ENCODE measurements around the gene NCAPH2.
"Not testable (repeated sequence)": the region's sequence is repeated elsewhere in the genome, so short reads cannot be mapped to it uniquely, and the experiment has no call there.

The NCAPH2 gene

DNA sequence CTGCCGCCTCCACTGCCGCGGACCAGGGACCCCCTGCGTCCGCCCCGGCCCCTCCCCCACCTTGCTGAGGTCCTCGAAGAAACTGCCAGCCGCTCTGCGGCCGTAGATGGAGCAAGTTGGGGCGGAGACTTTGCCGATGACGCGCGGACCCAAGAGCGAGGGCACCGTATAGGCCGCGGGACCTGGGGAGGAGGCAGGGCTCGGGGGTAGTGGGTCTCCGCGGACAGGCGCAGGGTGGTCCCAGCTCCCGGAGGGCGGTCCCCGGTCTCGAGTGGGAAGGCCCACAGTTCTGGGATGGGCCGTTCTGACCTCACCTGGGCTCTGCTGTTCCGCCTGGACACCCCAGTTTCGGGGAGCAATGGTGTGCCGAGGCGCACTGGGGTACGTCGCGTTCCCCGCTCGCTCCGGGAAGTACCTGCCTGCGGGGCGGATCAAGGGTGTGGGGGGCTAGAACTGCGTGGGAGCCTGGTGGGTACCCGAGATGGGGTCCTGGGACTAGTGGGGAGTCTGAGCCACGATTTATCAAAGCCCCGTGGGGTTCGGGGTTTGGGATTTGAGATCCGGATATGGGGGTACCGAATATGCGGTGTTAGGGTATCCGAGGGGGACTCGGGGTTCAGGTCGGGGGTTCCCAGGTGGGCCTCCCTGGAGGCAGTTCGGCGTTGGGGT is 23.0 kb downstream of the NCAPH2 start:
- TF ChIP-seq CTCF (IDR thresholded peaks at IDR 0.05; ENCODE audit: low read depth, low read length, missing control alignments): no peak
- Histone ChIP-seq H3K27ac (no peak overlapping the region), H3K36me3 (replicated peaks) (no peaks in the 10 kb centered on the region), H3K4me3 (ENCODE audit: low read depth, low read length) (peak overlapping the region; percentile 48), H3K27me3 (replicated peaks) (no peaks in the 10 kb centered on the region)
- in situ Hi-C loops (cut with HindIII; ENCODE audit: low pct_ligation_motif_present, low sequenced_read_pairs): no loop called here
- DNase-seq: peak; percentile 60

DNA sequence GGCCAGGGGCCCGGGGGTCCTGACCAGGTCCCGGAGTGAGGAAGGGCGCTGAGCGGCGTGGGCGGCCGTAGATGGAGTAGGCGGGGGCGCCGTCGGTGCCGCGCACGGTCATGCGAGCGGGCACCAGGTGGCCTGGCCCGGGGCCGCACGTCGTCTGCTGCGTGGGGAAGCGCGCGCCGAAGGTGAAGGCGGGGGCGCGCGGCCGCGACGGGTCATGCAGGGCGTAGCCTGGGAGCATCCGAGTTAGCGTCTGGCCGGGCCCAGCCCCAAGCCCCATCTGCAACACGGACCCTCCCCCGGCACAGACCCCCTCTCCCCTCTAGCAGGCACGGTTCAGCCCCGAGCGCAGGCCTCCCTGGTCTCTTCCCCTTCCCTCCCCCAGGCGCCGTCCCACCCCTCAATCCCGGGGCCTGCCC is 23.5 kb downstream of the NCAPH2 start:
- H3K27me3 ChIP-seq (replicated peaks): no peaks in the 10 kb centered on the region
- TF ChIP-seq CTCF (IDR thresholded peaks at IDR 0.05; ENCODE audit: low read depth, low read length, missing control alignments): no peak
- H3K27ac ChIP-seq: peak overlapping the region; percentile 34
- in situ Hi-C loops (cut with HindIII; ENCODE audit: low pct_ligation_motif_present, low sequenced_read_pairs): no loop called here
- peak overlapping the region; percentile 48 for H3K4me3 ChIP-seq (ENCODE audit: low read depth, low read length)
- H3K36me3 ChIP-seq (replicated peaks): no peaks in the 10 kb centered on the region
- no peak for DNase-seq

DNA sequence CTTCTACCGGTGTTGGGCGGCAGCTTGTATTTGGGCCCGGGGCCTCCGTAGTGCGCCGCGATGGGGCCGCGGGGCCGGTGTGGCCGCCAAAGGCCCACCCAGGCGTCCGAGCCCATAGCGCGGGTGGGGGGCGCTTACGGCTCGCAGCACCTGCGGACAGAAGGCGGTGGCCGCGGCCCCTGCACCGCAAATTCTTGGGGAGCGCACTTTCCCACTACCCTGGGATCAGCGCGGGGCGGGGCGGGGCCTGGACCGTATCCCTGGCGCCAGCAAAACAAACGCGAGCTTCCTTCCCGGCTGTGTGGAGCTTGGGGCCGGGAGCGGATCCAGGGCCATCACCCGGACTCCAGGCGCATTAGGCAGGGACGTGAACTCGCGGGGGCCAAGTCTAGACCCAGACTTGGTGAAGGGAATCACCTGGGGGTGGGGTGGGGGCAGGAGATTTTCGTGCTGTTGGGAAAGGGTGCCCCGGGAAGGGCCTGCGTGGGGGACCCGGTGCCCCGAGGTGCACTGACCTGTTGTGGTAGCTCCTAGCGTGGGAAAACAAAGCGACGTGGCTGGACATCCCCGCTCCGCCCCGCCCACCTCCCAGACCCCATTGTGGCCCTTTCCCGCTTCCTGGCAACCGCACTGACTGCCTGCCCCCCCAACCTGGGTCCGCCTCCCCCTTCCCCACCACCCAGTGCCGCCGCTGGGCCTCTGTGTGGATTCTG is 24.1 kb downstream of the NCAPH2 start:
- in situ Hi-C loops (cut with HindIII; ENCODE audit: low pct_ligation_motif_present, low sequenced_read_pairs): no loop called here
- peak overlapping the region; percentile 34 for H3K27ac ChIP-seq

DNA sequence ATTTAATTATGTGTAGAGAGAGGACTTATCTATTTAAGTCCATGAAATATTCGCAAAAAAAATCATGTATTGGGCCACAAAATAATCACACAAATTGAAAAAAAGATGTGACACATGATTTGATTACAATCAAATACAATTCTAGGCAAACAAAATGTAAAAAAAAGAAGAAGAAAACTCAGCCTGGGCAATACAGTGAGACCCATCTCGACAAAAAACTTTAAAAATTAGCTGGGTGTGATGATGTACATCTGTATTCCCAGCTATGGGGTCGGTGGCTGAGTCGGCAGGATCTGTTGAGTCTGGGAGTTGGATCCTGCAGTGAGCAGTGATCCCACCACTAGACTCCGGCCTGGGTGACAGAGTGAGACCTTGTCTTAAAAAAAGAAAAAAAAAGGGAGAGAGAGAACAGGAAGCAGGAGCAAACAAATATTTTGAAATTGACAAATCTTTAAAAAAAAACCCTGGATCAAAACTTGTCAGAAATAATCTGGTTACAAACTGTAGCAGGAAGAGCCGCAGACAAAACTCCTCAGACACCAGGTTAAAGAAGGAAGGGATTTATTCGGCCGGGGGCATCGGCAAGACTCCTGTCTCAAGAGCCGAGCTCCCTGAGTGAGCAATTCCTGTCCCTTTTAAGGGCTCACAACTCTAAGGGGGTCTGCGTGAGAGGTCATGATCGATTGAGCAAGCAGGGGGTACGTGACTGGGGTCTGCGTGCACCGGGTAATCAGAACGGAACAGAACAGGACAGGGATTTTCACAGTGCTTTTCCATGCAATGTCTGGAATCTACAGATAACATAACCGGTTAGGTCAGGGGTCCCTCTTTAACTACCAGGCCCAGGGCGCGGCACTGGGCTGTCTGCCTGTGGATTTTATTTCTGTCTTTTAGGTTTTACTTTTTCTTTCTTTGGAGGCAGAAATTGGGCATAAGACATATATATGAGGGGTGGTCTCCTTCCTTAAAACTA is 25.1 kb downstream of the NCAPH2 start:
- H3K27ac ChIP-seq: no peak overlapping the region
- TF ChIP-seq CTCF (IDR thresholded peaks at IDR 0.05; ENCODE audit: low read depth, low read length, missing control alignments): no peak
- no peaks in the 10 kb centered on the region for H3K36me3 ChIP-seq (replicated peaks)
- H3K27me3 ChIP-seq (replicated peaks): no peaks in the 10 kb centered on the region
- in situ Hi-C loops (cut with HindIII; ENCODE audit: low pct_ligation_motif_present, low sequenced_read_pairs): no loop called here
- DNase-seq: no peak
- H3K4me3 ChIP-seq (ENCODE audit: low read depth, low read length): no peak overlapping the region

More for the DNA sequence above, 24.1 kb downstream of the NCAPH2 start:
- Histone ChIP-seq H3K27me3 (replicated peaks) (no peaks in the 10 kb centered on the region), H3K36me3 (replicated peaks) (no peaks in the 10 kb centered on the region), H3K4me3 (ENCODE audit: low read depth, low read length) (peak overlapping the region; percentile 48)
- peak; percentile 57 for DNase-seq
- TF ChIP-seq CTCF (IDR thresholded peaks at IDR 0.05; ENCODE audit: low read depth, low read length, missing control alignments): no peak

- in situ Hi-C loops (cut with HindIII; ENCODE audit: low pct_ligation_motif_present, low sequenced_read_pairs); DNase-seq; H3K27ac ChIP-seq; H3K4me3 ChIP-seq (ENCODE audit: low read depth, low read length); H3K27me3 ChIP-seq (replicated peaks); H3K36me3 ChIP-seq (replicated peaks): not testable (repeated sequence)
Observed at GRCh38 chr22:50533856-50534711, 26.1 kb downstream of the NCAPH2 start.
